Measurements from ENCODE around the gene PRKG1. TPM values are rescaled to one million over a fixed set of nuclear protein-coding genes. Genes with fewer than 3 reads are reported as not detected.

The PRKG1 gene
- total and polyA plus RNA-seq, 4 donors, result 0.46 to 5.1 (median 1.5) TPM

DNA sequence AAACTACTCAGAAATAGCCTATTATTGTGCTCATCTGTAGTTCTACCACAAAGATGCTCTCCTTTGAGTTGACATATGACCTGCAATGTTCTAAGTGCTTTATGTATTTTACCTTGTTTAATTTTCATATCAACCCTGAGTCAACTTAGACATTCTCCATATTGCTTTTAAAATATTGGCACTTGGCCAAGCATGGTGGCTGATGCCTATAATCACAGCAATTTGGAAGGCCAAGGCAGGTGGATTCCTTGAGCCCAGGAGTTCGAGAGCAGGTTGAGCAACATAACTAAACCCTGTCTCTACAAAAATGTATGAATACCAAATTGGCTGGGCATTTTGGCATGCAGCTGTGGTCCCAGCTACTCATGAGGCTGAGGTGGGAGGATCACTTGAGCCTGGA is 50.6 kb downstream of the PRKG1 start:
- Histone ChIP-seq H3K4me1 (ENCODE audit: control insufficient read depth in 4 of 4, insufficient read depth in 4 of 4, low read length in 3 of 4) (no peaks in the 10 kb centered on the region), H3K27ac (ENCODE audit: low read depth in 1 of 2, low read length in 2 of 2) (no peak overlapping the region), H3K4me3 (ENCODE audit: low read depth in 1 of 3, low read length in 3 of 3) (no peak overlapping the region), H3K36me3 (ENCODE audit: control insufficient read depth in 4 of 4, insufficient read depth in 3 of 4, low read depth in 1 of 4, low read length in 3 of 4) (no peaks in the 10 kb centered on the region), H3K9ac (ENCODE audit: low read depth in 1 of 2, low read length in 2 of 2) (no peak overlapping the region), H3K27me3 (ENCODE audit: control insufficient read depth in 4 of 4, insufficient read depth in 4 of 4, low read length in 3 of 4) (no peaks in the 10 kb centered on the region), H3K9me3 (ENCODE audit: control insufficient read depth in 4 of 4, low read length in 3 of 4) (no peaks in the 10 kb centered on the region)
- no peak for DNase-seq (ENCODE audit: low spot score)
- 85% methylated on average over 1 of the region's 1 CpG for WGBS
- no peak for TF ChIP-seq FOXA1 (IDR thresholded peaks at IDR 0.05)
- TF ChIP-seq, protein P1, sequence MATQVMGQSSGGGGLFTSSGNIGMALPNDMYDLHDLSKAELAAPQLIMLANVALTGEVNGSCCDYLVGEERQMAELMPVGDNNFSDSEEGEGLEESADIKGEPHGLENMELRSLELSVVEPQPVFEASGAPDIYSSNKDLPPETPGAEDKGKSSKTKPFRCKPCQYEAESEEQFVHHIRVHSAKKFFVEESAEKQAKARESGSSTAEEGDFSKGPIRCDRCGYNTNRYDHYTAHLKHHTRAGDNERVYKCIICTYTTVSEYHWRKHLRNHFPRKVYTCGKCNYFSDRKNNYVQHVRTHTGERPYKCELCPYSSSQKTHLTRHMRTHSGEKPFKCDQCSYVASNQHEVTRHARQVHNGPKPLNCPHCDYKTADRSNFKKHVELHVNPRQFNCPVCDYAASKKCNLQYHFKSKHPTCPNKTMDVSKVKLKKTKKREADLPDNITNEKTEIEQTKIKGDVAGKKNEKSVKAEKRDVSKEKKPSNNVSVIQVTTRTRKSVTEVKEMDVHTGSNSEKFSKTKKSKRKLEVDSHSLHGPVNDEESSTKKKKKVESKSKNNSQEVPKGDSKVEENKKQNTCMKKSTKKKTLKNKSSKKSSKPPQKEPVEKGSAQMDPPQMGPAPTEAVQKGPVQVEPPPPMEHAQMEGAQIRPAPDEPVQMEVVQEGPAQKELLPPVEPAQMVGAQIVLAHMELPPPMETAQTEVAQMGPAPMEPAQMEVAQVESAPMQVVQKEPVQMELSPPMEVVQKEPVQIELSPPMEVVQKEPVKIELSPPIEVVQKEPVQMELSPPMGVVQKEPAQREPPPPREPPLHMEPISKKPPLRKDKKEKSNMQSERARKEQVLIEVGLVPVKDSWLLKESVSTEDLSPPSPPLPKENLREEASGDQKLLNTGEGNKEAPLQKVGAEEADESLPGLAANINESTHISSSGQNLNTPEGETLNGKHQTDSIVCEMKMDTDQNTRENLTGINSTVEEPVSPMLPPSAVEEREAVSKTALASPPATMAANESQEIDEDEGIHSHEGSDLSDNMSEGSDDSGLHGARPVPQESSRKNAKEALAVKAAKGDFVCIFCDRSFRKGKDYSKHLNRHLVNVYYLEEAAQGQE (IDR thresholded peaks at IDR 0.05), result no peak
- no peak for TF ChIP-seq JUND (IDR thresholded peaks at IDR 0.05)
- TF ChIP-seq HNF4G (IDR thresholded peaks at IDR 0.05), result no peak
- TF ChIP-seq TAF1 (conservative IDR thresholded peaks at IDR 0.05), result no peak
- TF ChIP-seq, protein P2, sequence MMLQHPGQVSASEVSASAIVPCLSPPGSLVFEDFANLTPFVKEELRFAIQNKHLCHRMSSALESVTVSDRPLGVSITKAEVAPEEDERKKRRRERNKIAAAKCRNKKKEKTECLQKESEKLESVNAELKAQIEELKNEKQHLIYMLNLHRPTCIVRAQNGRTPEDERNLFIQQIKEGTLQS (IDR thresholded peaks at IDR 0.05), result no peak
- TF ChIP-seq CTCF (IDR thresholded peaks at IDR 0.05; ENCODE audit: low read depth, low read length, missing input control), result no peak

DNA sequence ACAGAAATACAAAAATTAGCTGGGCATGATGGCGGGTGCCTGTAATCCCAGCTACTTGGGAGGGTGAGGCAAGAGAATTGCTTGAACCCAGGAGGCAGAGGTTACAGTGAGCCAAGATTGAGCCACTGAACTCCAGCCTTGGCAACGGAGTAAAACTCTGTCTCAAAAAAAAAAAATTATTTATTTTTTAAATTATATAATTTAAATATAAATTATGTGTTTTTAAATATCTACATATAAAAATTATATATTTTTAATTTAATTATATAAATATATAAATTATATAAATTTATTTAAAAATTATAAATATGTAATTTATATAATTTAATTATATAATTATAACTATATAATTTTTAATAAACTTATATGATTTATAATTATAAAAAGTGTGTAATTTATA is 51.2 kb downstream of the PRKG1 start:
- TF ChIP-seq SP1 (IDR thresholded peaks at IDR 0.05) (no peak), NR2F2 (IDR thresholded peaks at IDR 0.05) (no peak), FOXA2 (IDR thresholded peaks at IDR 0.05) (no peak), ZBTB33 (IDR thresholded peaks at IDR 0.05) (no peak), CTCF (IDR thresholded peaks at IDR 0.05; ENCODE audit: low read depth, low read length, missing input control) (no peak), RAD21 (IDR thresholded peaks at IDR 0.05) (no peak), HNF4G (IDR thresholded peaks at IDR 0.05) (no peak)
- TF ChIP-seq, protein P2 (IDR thresholded peaks at IDR 0.05), result no peak
- WGBS, result 93% methylated on average over 2 of the region's 2 CpGs
- no peaks in the 10 kb centered on the region for H3K36me3 ChIP-seq (ENCODE audit: control insufficient read depth in 4 of 4, insufficient read depth in 3 of 4, low read depth in 1 of 4, low read length in 3 of 4)
- no peak overlapping the region for H3K4me3 ChIP-seq (ENCODE audit: low read depth in 1 of 3, low read length in 3 of 3)
- peaks cover 0 to 2% (median 0%) of the 10 kb centered on the region in 4 donors for H3K27me3 ChIP-seq (ENCODE audit: control insufficient read depth in 4 of 4, insufficient read depth in 4 of 4, low read length in 3 of 4)
- DNase-seq (ENCODE audit: low spot score), result no peak
- no peaks in the 10 kb centered on the region for H3K4me1 ChIP-seq (ENCODE audit: control insufficient read depth in 4 of 4, insufficient read depth in 4 of 4, low read length in 3 of 4)
- no peak overlapping the region for H3K9ac ChIP-seq (ENCODE audit: low read depth in 1 of 2, low read length in 2 of 2)
- H3K9me3 ChIP-seq (ENCODE audit: control insufficient read depth in 4 of 4, low read length in 3 of 4), result no peaks in the 10 kb centered on the region
- H3K27ac ChIP-seq (ENCODE audit: low read depth in 1 of 2, low read length in 2 of 2), result no peak overlapping the region
